HUES6 (cell line): Measurements from ENCODE around the gene FRMD3.

ENCODE experiments used
- H3K27ac ChIP-seq: 2 replicates; pipeline ENCODE4 v1.7.0; 2013; ENCODE audit warnings: low read depth, mild to moderate bottlenecking, low read length, inconsistent platforms
- H3K27me3 ChIP-seq: 2 replicates; pipeline ENCODE4 v1.6.1; 2013; ENCODE audit warnings: low read length; ENCODE audit not compliant: control insufficient read depth, insufficient read depth
- H3K36me3 ChIP-seq: 2 replicates; pipeline ENCODE4 v1.6.1; 2013; ENCODE audit warnings: low read length; ENCODE audit not compliant: control insufficient read depth, insufficient read depth
- H3K4me1 ChIP-seq: 2 replicates; pipeline ENCODE4 v1.6.1; 2013; ENCODE audit warnings: low read length; ENCODE audit not compliant: control insufficient read depth, insufficient read depth
- H3K4me3 ChIP-seq: 2 replicates; pipeline ENCODE4 v1.5.1; 2013; ENCODE audit warnings: low read depth, low read length
- H3K9ac ChIP-seq: one replicate; pipeline ENCODE4 v1.6.1; 2013; ENCODE audit warnings: mild to moderate bottlenecking, low read length
- H3K9me3 ChIP-seq: 2 replicates; pipeline ENCODE4 v1.6.1; 2013; ENCODE audit warnings: low read depth, low read length; ENCODE audit not compliant: control insufficient read depth, insufficient read depth

The FRMD3 gene

GRCh38 chr9:83396342-83396741 is 141.9 kb downstream of the FRMD3 start:
- H3K27ac ChIP-seq = no peak overlapping the region
- H3K4me3 ChIP-seq = no peak overlapping the region
- no peak overlapping the region for H3K9ac ChIP-seq
- H3K4me1 ChIP-seq = no peaks in the 10 kb centered on the region
- 0 out of 2 replicates have a peak, but pooled peaks cover 3% of the 10 kb centered on the region for H3K9me3 ChIP-seq
- no peaks in the 10 kb centered on the region for H3K36me3 ChIP-seq
- no peaks in the 10 kb centered on the region for H3K27me3 ChIP-seq

DNA sequence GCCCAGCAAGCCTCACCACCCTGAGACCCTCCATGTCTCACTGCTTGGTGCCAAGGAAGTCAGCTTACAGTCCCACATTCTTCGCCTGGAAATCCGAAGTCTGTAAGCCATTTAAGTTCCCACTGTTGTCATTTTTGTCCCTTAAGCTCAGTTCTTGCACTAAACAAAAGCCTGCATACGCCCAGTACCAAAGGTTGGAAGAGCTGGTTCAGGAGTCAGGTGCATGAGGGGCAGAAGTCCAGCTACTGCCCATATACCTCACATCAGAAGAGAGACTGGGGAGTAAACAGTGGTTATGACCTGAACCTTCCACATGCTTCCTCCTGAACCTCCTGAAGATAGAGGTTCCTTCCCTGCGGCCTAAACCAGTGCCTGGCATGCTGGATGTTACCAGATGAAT is 146.0 kb downstream of the FRMD3 start:
- H3K9ac ChIP-seq = no peak overlapping the region
- H3K27ac ChIP-seq = no peak overlapping the region
- H3K4me1 ChIP-seq = no peaks in the 10 kb centered on the region
- H3K9me3 ChIP-seq = no peaks in the 10 kb centered on the region
- no peaks in the 10 kb centered on the region for H3K36me3 ChIP-seq
- H3K4me3 ChIP-seq = no peak overlapping the region
- no peaks in the 10 kb centered on the region for H3K27me3 ChIP-seq

DNA sequence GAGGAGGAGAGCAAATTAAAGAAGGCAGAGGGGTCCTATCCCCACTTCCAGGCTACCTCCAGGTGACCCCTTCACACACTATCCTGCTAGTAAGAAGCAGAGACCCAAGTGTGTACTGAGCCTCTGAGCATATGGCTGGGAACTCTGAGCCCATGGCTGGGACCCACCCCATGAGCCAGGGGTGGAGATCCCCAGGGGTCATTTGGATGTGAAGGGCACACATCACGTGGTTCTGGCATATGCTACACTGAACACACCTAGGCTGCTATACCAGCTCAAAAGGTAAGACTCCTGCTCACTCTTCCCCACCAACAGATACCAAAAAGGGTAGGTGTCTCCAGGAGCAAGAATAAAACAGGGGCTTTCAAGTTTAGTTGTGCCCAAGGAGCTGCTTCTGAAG is 149.9 kb downstream of the FRMD3 start:
- no peak overlapping the region for H3K4me3 ChIP-seq
- H3K27me3 ChIP-seq = no peaks in the 10 kb centered on the region
- H3K9me3 ChIP-seq = no peaks in the 10 kb centered on the region
- H3K27ac ChIP-seq = no peak overlapping the region
- H3K9ac ChIP-seq = no peak overlapping the region
- H3K4me1 ChIP-seq = no peaks in the 10 kb centered on the region
- no peaks in the 10 kb centered on the region for H3K36me3 ChIP-seq

- no peak overlapping the region for H3K9ac ChIP-seq
- H3K36me3 ChIP-seq = no peaks in the 10 kb centered on the region
- H3K27ac ChIP-seq = no peak overlapping the region
- no peaks in the 10 kb centered on the region for H3K27me3 ChIP-seq
- H3K9me3 ChIP-seq = peaks cover 5% of the 10 kb centered on the region; the same call in 1 of the 2 replicates
- H3K4me1 ChIP-seq = no peaks in the 10 kb centered on the region
- H3K4me3 ChIP-seq = no peak overlapping the region
Measured at GRCh38 chr9:83387401-83388185, 150.6 kb downstream of the FRMD3 start.

GRCh38 chr9:83385317-83385716 is 152.9 kb downstream of the FRMD3 start:
- Histone ChIP-seq H3K9me3 (peaks cover 5% of the 10 kb centered on the region; the same call in 1 of the 2 replicates), H3K27ac (no peak overlapping the region), H3K4me3 (no peak overlapping the region), H3K36me3 (no peaks in the 10 kb centered on the region), H3K9ac (no peak overlapping the region), H3K4me1 (no peaks in the 10 kb centered on the region), H3K27me3 (no peaks in the 10 kb centered on the region)

DNA sequence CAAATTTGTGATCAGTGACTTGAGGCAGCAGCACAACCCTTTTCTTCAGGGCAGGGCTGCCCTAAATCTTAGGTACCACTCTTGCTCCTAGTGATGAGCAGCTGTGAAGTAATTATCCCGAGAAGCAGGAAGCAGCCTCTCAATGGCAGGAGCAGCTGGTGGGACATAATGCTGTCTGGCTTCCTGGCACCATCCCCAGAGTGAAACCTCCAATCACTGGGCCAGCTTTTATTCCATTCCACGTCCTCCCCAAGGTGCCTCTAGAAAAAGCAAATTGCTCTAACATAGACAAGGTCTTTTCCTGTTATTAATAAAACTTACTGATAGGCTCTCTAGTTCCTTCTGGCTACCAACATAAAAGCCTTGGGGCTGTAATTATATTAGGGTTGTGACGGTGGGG is 154.0 kb downstream of the FRMD3 start:
- no peaks in the 10 kb centered on the region for H3K36me3 ChIP-seq
- H3K27ac ChIP-seq = no peak overlapping the region
- no peak overlapping the region for H3K4me3 ChIP-seq
- peaks cover 5% of the 10 kb centered on the region; the same call in 1 of the 2 replicates for H3K9me3 ChIP-seq
- H3K27me3 ChIP-seq = no peaks in the 10 kb centered on the region
- no peak overlapping the region for H3K9ac ChIP-seq
- no peaks in the 10 kb centered on the region for H3K4me1 ChIP-seq

DNA sequence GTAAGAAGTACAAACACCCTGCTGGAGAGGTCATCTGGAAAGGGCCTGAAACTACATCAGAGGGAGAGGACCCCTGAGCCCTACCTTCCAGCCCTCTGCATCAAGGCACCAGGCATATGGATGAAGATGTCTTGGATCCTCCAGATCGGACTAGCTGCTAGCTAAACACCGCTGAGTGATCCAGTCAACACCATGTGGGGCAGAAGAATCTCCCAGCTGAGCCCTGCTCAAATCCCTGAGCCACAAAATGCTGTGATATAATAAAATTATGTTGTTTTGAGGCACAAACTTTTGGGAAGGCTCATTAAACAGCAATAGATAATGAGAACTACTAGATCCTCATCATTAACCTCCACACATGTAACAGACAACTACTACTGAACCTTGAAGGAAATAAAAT is 155.2 kb downstream of the FRMD3 start:
- Histone ChIP-seq H3K4me3 (no peak overlapping the region), H3K27me3 (no peaks in the 10 kb centered on the region), H3K36me3 (no peaks in the 10 kb centered on the region), H3K9me3 (peaks cover 5% of the 10 kb centered on the region; the same call in 1 of the 2 replicates), H3K9ac (no peak overlapping the region), H3K4me1 (no peaks in the 10 kb centered on the region), H3K27ac (no peak overlapping the region)

DNA sequence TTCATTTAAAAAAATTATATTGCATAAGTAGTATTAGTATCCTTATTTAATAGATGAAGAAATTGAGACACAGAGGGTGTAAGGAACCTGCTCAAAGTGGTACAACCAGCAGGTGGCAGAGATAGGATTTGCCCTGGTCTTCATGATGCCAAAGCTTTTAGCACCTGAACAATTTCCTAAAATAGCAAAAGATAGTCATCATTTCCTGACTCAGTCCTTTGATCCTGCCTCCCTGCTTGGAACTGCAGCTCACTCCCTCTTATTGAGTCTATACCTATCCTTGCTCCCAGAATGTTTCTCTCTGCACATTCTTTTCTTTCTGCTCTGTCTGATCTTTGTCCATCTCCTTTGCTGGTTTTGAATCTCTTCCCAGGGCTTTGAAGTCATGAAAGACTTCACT is 155.8 kb downstream of the FRMD3 start:
- no peak overlapping the region for H3K27ac ChIP-seq
- no peaks in the 10 kb centered on the region for H3K4me1 ChIP-seq
- H3K9me3 ChIP-seq = peaks cover 5% of the 10 kb centered on the region; the same call in 1 of the 2 replicates
- no peak overlapping the region for H3K4me3 ChIP-seq
- H3K27me3 ChIP-seq = no peaks in the 10 kb centered on the region
- H3K36me3 ChIP-seq = no peaks in the 10 kb centered on the region
- no peak overlapping the region for H3K9ac ChIP-seq

- Histone ChIP-seq H3K36me3 (no peaks in the 10 kb centered on the region), H3K4me3 (no peak overlapping the region), H3K27ac (no peak overlapping the region), H3K9ac (no peak overlapping the region), H3K9me3 (peaks cover 5% of the 10 kb centered on the region; the same call in 1 of the 2 replicates), H3K4me1 (no peaks in the 10 kb centered on the region), H3K27me3 (no peaks in the 10 kb centered on the region)
Measured at GRCh38 chr9:83379045-83379444, 159.2 kb downstream of the FRMD3 start.

DNA sequence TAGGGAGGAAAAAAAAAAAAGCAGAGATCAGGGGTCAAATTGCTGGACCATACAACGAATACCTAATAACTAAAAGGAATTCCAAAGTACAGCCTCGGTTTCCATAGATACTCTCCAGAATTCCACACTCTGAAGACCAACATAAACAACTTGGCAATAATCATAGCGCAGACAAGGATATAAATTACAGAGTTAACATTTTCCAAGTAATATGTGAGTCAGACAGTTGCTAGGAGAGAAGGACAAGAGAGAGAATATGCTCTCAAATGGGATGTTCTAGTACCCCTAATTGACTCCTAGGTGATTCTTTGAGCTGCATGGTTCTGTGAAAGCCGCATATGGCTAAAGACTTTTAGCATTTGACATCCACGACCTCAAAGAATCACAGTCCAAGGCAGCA is 165.2 kb downstream of the FRMD3 start:
- Histone ChIP-seq H3K27me3 (no peaks in the 10 kb centered on the region), H3K9me3 (no peaks in the 10 kb centered on the region), H3K4me1 (no peaks in the 10 kb centered on the region), H3K9ac (no peak overlapping the region), H3K4me3 (no peak overlapping the region), H3K36me3 (no peaks in the 10 kb centered on the region), H3K27ac (no peak overlapping the region)

DNA sequence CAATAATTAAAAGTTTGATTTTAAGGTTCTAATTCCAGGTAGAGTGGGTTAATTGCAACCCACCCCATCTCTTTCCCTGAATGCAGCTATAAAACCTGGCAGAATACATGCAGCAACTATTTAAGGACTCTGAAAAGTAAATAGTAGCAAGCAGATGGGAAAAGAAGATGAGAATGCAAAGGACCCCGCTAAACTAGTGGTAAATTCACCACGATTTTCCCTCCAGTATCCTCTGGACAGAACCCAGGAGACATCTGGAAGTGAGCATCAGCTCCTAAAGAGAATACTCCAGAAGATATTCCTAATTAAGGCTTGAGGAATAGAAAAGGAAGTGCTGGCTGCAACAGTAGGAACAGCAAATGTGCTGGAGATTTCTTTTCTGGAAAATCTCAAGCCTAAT is 170.9 kb downstream of the FRMD3 start:
- Histone ChIP-seq H3K4me1 (peaks cover 2% of the 10 kb centered on the region; the same call in 1 of the 2 replicates), H3K36me3 (no peaks in the 10 kb centered on the region), H3K27ac (no peak overlapping the region), H3K4me3 (no peak overlapping the region), H3K9me3 (no peaks in the 10 kb centered on the region), H3K27me3 (no peaks in the 10 kb centered on the region), H3K9ac (no peak overlapping the region)
